Muscle of leg (tissue), 11 donors: Measurements from ENCODE around the gene MTA3. TPM values are rescaled to one million over a fixed set of nuclear protein-coding genes. Genes with fewer than 3 reads are reported as not detected.
"Not testable (repeated sequence)": the region's sequence is repeated elsewhere in the genome, so short reads cannot be mapped to it uniquely, and the experiment has no call there.

Source experiments
- DNase-seq: peaks from one replicate; pipeline ENCODE4 v3.0.0; 2013
- H3K27ac ChIP-seq: one replicate; pipeline ENCODE4 v1.5.1; 2013; ENCODE audit warnings: mild to moderate bottlenecking, low read length, control low read depth
- H3K27me3 ChIP-seq: one replicate; pipeline ENCODE4 v1.6.1; 2013; ENCODE audit warnings: low read length; ENCODE audit not compliant: control insufficient read depth, insufficient read depth
- H3K36me3 ChIP-seq: one replicate; pipeline ENCODE4 v1.6.1; 2013; ENCODE audit warnings: low read length; ENCODE audit not compliant: control insufficient read depth, insufficient read depth
- H3K4me1 ChIP-seq: one replicate; pipeline ENCODE4 v1.6.1; 2013; ENCODE audit warnings: low read length; ENCODE audit not compliant: control insufficient read depth, insufficient read depth
- H3K4me3 ChIP-seq: one replicate; pipeline ENCODE4 v1.5.1; 2013; ENCODE audit warnings: low read length, control low read depth
- H3K9me3 ChIP-seq: replicated peaks from 2 replicates; pipeline ENCODE4 v1.6.1; 2013; ENCODE audit warnings: low read depth, low read length; ENCODE audit not compliant: control insufficient read depth
- WGBS: methylation state at CpG from one replicate; pipeline ENCODE4 v1.1.5; 2013; ENCODE audit warnings: missing lambda C conversion rate; ENCODE audit not compliant: insufficient coverage; 5-methylcytosine and 5-hydroxymethylcytosine counted together
- polyA plus RNA-seq, 8 donors: library from polyadenylated mRNA; unstranded; fragments of 120-200 nt; gene quantifications; one replicate each; pipeline versions ENCODE4 v1.2.1 to v1.2.3, GENCODE V29; 2013; ENCODE audit warnings: inconsistent platforms in 1 of 8, low replicate concordance in 1 of 8; ENCODE audit not compliant: insufficient read length in 8 of 8, insufficient read depth in 1 of 8
- total RNA-seq: library from RNA; stranded (reverse); fragments of 120-200 nt; gene quantifications from one replicate; pipeline ENCODE4 v1.2.4, GENCODE V29; 2013

Gene MTA3
- total and polyA plus RNA-seq, 9 donors, result 22.5 to 37.9 (median 24.9) TPM

DNA sequence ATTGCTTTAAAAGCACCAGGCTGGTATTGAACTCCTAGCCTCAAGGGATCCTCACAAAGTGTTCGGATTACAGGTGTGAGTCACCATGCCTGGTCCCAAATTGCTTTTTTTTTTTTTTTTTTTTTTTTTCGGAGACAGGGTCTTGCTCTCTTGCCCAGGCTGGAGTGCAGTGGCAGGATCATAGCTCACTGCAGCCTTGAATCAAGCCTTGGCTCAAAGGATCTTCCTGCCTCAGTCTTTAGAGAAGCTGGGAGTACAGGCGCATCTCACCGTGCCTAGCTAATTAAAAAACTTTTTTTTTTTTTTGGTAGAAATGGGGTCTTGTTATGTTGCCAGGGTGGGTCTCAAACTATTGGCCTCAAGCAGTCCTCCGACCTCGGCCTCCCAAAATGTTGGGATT, 12.8 kb downstream of the MTA3 start:
- Histone ChIP-seq H3K36me3 (peaks cover 41% of the 10 kb centered on the region), H3K27me3 (no peaks in the 10 kb centered on the region), H3K27ac (no peak overlapping the region), H3K9me3 (no peaks in the 10 kb centered on the region), H3K4me3 (no peak overlapping the region), H3K4me1 (no peaks in the 10 kb centered on the region)
- no peak for DNase-seq
- WGBS, result 75% methylated on average over 1 of the region's 6 CpGs

DNA sequence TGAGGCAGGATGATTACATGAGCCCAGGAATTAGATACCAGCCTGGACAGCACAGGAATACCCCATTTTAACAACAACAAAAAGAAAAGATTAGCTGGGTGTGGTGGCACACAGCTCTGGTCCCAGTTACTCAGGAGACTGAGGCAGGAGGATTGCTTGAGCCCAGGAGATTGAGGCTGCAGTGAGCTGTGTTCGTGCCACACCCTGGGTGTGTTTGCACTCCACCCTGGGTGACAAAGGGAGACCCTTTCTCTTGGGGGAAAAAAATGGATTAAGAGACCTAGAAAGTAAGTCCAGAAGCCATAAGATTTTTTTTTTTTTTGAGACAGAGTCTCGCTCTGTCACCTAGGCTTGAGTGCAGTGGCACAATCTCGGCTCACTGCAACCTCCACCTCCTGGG, 16.2 kb downstream of the MTA3 start:
- H3K27me3 ChIP-seq, DNase-seq, H3K9me3 ChIP-seq, H3K4me3 ChIP-seq, H3K4me1 ChIP-seq, H3K27ac ChIP-seq: not testable (repeated sequence)
- WGBS, result 100% methylated on average over 1 of the region's 3 CpGs
- H3K36me3 ChIP-seq, result peaks cover 42% of the 10 kb centered on the region

DNA sequence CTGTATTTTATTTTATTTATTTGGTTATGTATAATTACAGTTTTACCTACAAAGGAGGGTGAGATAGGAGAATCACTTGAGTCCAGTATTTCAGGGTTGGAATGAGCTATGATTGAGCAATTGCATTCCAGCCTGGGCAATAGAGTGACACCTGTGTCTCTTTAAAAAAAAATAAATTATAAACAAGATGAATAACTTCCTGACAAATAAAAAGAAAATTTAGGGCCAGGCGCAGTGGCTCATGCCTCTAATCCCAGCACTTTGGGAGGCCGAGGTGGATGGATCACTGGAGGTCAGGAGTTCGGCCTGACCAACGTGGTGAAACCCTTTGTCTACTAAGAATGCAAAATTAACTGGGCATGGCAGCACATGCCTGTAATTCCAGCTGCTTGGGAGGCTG, 17.3 kb downstream of the MTA3 start:
- no peak overlapping the region for H3K27ac ChIP-seq
- no peaks in the 10 kb centered on the region for H3K27me3 ChIP-seq
- DNase-seq, result no peak
- no peaks in the 10 kb centered on the region for H3K4me1 ChIP-seq
- H3K4me3 ChIP-seq, result no peak overlapping the region
- WGBS, result 79% methylated on average over 4 of the region's 4 CpGs
- H3K36me3 ChIP-seq, result peaks cover 32% of the 10 kb centered on the region
- H3K9me3 ChIP-seq, result no peaks in the 10 kb centered on the region

DNA sequence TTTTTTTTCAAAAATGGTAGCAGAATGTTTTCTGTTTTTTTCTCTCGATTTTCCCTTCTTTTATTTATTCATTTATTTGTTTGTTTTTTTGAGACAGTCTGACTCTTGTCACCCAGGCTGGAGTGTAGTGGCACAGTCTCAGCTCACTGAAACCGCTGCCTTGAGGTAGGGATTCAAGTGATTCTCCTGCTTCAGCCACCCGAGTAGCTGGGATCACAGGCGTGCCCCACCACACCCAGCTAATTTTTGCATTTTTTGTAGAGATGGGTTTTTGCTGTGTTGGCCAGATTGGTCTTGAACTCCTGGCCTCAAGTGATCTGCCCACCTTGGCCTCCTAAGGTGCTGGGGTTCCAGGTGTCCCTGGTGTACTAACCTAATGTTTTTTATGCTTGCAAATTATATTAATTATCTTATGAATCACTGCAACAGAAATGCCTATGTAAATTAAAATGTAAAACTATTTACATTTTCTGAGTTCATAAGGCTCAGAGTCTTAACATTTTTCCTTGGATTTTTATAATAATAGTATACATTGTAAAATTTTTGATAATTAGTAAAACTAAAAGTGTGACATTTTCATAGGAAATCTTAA, 19.2 kb downstream of the MTA3 start:
- H3K27ac ChIP-seq, result no peak overlapping the region
- no peaks in the 10 kb centered on the region for H3K4me1 ChIP-seq
- no peaks in the 10 kb centered on the region for H3K27me3 ChIP-seq
- no peaks in the 10 kb centered on the region for H3K9me3 ChIP-seq
- peaks cover 20% of the 10 kb centered on the region for H3K36me3 ChIP-seq
- H3K4me3 ChIP-seq, result no peak overlapping the region
- no peak for DNase-seq
- no CpG with 5 or more reads among the region's 4 CpGs for WGBS

DNA sequence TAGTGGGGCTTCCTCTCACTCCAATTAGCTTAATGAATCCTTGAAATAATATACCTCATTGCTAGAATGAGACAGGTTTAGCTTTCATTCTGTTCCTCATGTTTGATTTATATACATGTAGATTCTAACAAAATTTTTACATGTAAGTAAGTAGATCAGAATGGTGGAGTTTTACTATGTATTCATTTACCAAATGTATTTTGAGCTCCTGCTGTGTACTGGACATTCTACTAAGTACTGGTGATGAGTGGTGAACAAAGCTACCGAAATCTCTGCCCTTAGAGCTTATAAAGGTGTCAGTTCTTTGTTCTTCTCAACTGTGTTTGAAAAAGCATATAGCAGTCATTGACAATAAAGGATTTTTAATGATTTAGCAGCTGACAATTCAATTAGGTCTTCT, 19.7 kb downstream of the MTA3 start:
- Histone ChIP-seq H3K36me3 (peaks cover 20% of the 10 kb centered on the region), H3K4me3 (no peak overlapping the region), H3K4me1 (no peaks in the 10 kb centered on the region), H3K27me3 (no peaks in the 10 kb centered on the region), H3K27ac (no peak overlapping the region), H3K9me3 (no peaks in the 10 kb centered on the region)
- no CpG with 5 or more reads among the region's 1 CpG for WGBS
- DNase-seq, result no peak

DNA sequence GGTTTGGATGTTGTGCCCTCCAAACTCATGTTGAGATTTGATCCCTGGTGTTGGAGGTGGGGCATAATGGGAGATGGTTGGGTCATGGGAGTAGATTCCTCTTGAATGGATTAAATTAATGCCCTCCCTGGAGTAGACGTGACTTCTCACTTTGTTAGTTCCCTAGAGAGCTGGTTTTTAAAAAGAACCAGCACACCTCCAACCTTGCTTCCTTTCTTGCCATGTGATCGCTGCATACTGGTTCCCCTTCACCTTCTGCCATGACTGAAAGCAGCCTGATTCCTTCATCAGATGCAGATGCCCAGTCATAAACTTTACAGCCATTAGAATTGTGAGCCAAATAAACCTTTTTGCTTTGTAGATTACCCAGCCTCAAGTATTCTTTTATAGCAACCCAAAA, 21.7 kb downstream of the MTA3 start:
- no peaks in the 10 kb centered on the region for H3K27me3 ChIP-seq
- peaks cover 12% of the 10 kb centered on the region for H3K36me3 ChIP-seq
- no peak overlapping the region for H3K27ac ChIP-seq
- no peak for DNase-seq
- no peaks in the 10 kb centered on the region for H3K9me3 ChIP-seq
- H3K4me3 ChIP-seq, result no peak overlapping the region
- H3K4me1 ChIP-seq, result no peaks in the 10 kb centered on the region
- WGBS, result 90% methylated on average over 1 of the region's 2 CpGs

DNA sequence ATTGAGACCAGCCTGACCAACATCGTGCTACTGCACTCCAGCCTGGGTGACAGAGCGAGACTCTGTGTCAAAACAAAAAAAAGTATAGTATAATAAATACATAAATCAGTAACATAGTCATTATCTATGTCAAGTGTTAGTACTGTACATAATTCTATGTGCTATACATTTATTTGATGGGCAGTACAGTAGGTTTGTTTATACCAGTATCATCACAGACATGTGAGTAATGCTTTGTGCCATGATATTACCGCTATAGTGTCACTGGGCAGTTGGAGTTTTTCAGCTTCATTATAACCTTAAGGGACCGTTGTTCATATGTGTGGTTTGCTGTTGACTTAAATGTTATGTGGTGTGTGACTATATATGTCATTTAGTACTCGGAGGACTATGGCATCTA, 24.9 kb downstream of the MTA3 start:
- Histone ChIP-seq H3K9me3 (no peaks in the 10 kb centered on the region), H3K27me3 (no peaks in the 10 kb centered on the region), H3K4me1 (no peaks in the 10 kb centered on the region), H3K36me3 (no peaks in the 10 kb centered on the region), H3K4me3 (no peak overlapping the region), H3K27ac (no peak overlapping the region)
- DNase-seq, result no peak
- no CpG with 5 or more reads among the region's 5 CpGs for WGBS

DNA sequence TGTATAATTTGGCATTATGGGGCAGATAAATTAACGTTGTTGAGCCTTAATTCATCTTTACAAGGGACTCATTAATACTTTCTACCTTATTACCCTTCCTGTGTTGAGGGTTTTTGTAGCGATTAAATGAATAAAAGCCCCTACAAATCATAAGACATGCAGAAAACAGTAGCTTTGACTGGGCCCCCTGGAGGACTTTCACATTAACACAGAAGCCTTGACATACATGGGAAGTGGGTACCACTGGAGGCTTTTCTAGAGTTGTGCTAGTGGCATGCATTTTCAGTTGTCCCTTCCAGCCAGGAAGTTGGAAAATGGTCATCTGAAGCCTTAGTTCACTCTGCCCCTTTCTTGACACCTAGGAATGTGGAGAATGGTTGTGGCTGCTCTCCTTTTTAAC, 30.2 kb downstream of the MTA3 start:
- H3K4me3 ChIP-seq, result no peak overlapping the region
- H3K4me1 ChIP-seq, result no peaks in the 10 kb centered on the region
- no CpG with 5 or more reads among the region's 2 CpGs for WGBS
- peaks cover 8% of the 10 kb centered on the region for H3K36me3 ChIP-seq
- H3K27me3 ChIP-seq, result no peaks in the 10 kb centered on the region
- H3K27ac ChIP-seq, result no peak overlapping the region
- no peaks in the 10 kb centered on the region for H3K9me3 ChIP-seq
- DNase-seq, result no peak

DNA sequence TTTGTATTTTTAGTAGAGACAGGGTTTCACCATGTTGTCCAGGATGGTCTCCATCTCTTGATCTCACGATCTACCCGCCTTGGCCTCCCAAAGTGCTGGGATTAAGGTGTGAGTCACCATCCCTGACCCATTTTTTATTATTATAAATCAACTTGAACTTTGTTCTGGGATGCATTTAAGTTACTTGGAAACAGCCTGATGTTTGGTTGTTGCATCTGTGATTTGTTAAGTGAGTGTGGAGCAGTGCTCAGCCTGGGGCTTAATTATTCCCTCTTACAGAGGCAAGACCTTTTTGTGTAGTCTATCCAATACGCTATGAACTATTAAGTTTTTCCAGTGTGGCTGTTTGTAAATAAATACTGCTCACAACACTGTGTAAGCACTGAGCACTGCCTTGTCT, 32.6 kb downstream of the MTA3 start:
- H3K4me3 ChIP-seq, result no peak overlapping the region
- no peak overlapping the region for H3K27ac ChIP-seq
- H3K4me1 ChIP-seq, result no peaks in the 10 kb centered on the region
- DNase-seq, result no peak
- no peaks in the 10 kb centered on the region for H3K27me3 ChIP-seq
- no peaks in the 10 kb centered on the region for H3K9me3 ChIP-seq
- no CpG with 5 or more reads among the region's 3 CpGs for WGBS
- peaks cover 8% of the 10 kb centered on the region for H3K36me3 ChIP-seq

DNA sequence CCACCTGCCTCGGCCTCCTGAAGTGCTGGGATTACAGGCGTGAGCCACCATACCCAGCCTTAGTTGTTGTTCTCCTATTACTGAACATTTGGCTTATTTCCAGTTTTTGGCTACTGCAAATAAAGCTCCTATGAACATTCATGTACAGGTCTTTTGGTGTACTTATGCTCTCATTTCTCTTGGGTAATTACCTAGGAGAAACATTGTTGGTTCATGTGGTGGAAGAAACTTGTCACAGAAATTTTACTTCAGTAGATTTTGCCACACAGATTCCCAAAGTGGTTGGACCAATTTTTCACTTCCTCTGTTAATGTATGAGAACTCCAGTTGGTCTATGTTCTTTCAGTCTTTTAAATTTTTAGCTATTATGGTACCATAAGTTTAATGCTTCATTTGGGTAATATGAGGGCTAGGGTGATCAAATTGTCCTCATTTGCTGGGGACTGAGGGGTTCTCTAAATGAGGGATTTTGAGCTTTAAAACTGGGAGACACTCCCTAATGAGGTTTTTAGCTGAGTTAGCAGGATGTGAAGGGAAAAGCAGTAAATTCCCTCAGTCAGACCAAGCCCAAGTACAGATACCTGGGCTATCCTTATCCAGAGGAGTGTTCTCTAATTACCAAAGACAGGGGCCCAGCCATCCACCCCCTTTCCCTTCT, 33.9 kb downstream of the MTA3 start:
- Histone ChIP-seq H3K4me1 (no peaks in the 10 kb centered on the region), H3K4me3 (no peak overlapping the region), H3K27ac (no peak overlapping the region), H3K9me3 (no peaks in the 10 kb centered on the region), H3K27me3 (no peaks in the 10 kb centered on the region), H3K36me3 (peaks cover 8% of the 10 kb centered on the region)
- peak; percentile 6 for DNase-seq
- WGBS, result 100% methylated on average over 1 of the region's 2 CpGs

DNA sequence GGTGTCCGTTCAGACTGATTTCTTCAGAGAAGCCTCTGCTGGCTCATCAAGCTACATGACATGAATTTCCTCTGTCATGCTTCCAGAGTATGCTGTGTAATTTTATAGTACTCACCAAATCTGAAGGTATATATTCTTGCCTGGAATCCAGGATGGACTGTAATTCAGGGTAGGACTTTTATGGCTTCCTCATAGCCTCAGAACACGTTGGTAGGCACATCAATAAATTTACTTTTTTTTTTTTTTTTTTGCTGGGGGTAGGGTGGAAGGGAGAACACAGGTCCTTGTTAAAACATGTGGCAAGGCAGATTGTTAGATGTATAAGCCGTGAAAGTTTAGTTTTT, 34.4 kb downstream of the MTA3 start:
- peak; percentile 2 for DNase-seq
- H3K36me3 ChIP-seq, result peaks cover 8% of the 10 kb centered on the region

More for the DNA sequence above, 34.4 kb downstream of the MTA3 start:
- Histone ChIP-seq H3K27ac (no peak overlapping the region), H3K4me1 (no peaks in the 10 kb centered on the region), H3K27me3 (no peaks in the 10 kb centered on the region), H3K4me3 (no peak overlapping the region), H3K9me3 (no peaks in the 10 kb centered on the region)
- 87% methylated on average over 2 of the region's 3 CpGs for WGBS
